ENCODE measurements around the gene MYL12B.

MYL12B gene

DNA sequence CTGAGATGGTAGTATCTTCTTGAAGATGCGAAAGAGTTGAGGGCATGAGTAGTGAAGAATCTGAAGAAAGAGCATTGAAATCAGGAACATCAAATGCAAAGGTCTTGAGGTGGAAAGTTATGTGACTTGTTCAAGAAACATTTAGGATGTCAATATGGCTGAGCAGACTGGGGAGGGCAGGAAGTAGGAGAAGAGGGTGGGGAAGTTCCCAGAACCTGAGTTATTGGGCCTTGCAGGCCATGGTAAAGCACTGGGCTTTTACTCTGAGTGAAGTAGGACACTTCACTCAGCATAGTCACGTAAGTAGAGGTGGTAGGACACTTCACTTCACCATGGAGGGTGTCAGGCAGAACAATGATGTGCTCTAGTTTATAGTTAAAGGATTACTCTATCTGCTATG, 26.1 kb upstream of the MYL12B start:
- DNase-seq (ENCODE audit: low read depth in 2 of 2), result no peak

GRCh38 chr18:3236470-3236869, 25.5 kb upstream of the MYL12B start:
- DNase-seq (ENCODE audit: low read depth in 2 of 2), result no peak

DNA sequence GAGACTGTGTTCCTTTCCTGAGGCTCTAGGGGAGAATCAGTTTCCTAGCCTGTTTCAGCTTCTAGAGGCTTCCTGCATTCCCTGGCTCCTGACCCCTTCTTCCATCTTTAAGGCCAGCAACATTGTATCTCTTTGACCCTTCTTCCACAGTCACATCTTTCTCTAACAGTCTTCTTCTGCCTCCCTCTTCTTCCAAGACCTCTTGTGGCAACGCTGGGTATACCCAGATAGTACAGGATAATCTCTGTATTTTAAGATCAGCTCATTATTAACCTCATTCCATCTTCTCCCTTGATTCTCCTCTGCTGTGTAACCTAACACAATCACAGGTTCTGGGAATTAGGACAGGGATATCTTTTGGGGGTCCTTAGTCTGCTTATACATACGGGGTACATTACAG, 23.2 kb upstream of the MYL12B start:
- no peak for DNase-seq (ENCODE audit: low read depth in 2 of 2)

GRCh38 chr18:3245185-3245564, 16.8 kb upstream of the MYL12B start:
- DNase-seq (ENCODE audit: low read depth in 2 of 2), result no peak

- DNase-seq (ENCODE audit: low read depth in 2 of 2), result peak; percentile 53 to 64
Observed at GRCh38 chr18:3245853-3246634, 15.9 kb upstream of the MYL12B start.

GRCh38 chr18:3246635-3247239, 15.2 kb upstream of the MYL12B start:
- no peak for DNase-seq (ENCODE audit: low read depth in 2 of 2)

- DNase-seq (ENCODE audit: low read depth in 2 of 2), result peak; percentile 83 to 84
Observed at GRCh38 chr18:3247240-3248061, 14.5 kb upstream of the MYL12B start, which contains the start of gene MYL12A. Gene MYL12A, plus strand, starts transcription at chr18:3247801. Its CDS starts 5,447 bp downstream, at chr18:3253248.

DNA sequence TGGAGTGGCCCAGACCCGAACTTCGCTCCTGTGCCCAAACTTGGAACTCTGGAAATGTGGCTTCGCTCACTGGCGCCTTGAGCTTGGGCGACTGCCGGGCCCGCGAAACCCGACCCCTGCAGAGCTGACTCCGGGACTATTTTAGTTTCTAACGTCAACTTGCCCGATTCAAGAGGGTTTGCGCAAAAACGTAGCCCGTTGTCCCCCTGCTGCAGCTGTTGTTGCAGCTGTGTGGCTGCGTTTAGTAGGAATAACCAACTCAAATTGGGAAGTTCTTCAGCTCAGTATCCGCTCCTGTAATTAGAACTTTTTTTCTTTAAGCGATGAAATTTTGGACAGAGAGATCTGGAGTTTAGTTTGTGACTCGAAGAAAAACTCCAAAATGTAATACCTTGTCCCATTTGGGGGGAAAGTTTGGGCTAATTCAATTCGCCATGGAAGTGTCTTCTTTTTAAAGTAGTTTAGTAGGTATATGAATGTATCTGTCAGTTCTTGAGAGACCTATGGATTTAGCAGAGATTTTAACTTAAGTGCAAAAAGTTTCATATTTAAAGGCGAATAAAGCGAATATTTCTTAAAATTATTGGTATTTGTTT, 13.8 kb upstream of the MYL12B start:
- DNase-seq (ENCODE audit: low read depth in 2 of 2), result no peak

DNA sequence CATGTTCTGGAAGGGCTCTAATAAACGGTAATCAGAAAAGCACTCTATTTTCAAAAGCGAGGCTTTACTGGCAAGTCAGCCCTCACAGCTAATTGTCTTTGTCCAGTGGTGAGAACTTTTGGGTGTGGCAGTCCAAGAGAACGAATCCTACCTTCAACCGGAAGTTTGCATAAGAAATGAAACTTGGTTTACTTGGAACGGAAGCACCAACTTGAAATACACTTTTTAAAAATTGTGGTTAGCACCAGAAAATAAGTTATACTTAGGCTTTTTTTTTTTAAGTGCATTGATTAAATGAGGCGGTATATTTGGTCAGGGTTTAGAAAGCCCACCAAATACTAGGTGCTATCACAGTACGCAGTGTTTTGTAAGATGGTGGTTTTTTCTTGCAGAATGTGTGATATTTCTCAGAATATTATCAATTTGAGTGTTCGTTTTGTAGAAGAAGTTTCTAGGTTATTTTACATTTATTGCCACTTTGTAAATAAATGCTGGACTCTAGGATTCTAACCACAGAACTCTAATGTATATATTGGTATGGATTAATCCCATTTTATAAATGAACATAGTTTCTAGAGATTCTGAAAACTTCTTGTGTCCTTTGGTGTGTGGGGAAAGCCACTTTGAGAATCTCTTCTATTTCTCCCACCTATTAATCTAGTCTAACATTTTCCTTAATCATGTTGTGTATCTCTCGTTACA, 13.1 kb upstream of the MYL12B start:
- no peak for DNase-seq (ENCODE audit: low read depth in 2 of 2)

- DNase-seq (ENCODE audit: low read depth in 2 of 2), result no peak
Observed at GRCh38 chr18:3250237-3251107, 11.5 kb upstream of the MYL12B start.

GRCh38 chr18:3251249-3251962, 10.5 kb upstream of the MYL12B start:
- DNase-seq (ENCODE audit: low read depth in 2 of 2), result no peak

GRCh38 chr18:3251963-3252277, 10.0 kb upstream of the MYL12B start:
- no peak for DNase-seq (ENCODE audit: low read depth in 2 of 2)

DNA sequence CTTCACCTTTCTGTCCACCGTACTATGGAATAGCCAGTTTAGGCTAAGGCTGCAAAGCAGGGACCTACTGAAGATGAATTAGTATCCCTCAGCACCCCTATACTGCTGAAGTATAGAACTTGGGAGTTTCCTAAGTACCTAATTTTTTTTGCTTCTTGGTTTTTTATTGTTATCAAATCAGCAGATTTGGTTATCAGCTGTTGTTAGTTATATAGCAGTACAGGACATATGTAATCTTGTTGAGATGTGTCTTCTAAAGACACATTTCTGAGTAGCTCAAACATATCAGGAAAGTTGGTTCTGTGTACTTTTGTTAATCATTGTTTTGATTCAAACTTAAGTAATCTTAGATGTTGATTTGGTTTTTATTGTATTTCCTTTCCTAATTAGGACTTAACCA, 9.1 kb upstream of the MYL12B start:
- DNase-seq (ENCODE audit: low read depth in 2 of 2), result no peak

DNA sequence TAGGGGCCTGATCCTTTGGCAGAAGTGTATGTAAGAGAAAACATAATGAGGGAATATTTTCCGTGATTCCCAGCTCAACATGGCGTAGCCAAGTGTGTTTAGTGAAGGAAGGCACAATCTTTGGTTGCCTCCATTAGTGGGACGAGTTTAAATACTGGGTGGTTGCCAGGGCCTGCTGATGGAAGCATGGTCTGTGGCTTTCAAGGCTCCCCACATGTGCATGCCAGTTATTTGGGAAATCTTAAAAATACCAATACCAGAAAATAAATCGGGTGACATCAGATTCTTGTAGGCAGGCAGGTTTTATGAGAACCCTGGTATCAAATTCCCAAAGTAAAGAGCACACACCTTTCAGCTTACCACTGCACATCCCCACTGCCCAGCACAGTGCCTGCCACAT, 7.2 kb upstream of the MYL12B start:
- no peak for DNase-seq (ENCODE audit: low read depth in 2 of 2)

DNA sequence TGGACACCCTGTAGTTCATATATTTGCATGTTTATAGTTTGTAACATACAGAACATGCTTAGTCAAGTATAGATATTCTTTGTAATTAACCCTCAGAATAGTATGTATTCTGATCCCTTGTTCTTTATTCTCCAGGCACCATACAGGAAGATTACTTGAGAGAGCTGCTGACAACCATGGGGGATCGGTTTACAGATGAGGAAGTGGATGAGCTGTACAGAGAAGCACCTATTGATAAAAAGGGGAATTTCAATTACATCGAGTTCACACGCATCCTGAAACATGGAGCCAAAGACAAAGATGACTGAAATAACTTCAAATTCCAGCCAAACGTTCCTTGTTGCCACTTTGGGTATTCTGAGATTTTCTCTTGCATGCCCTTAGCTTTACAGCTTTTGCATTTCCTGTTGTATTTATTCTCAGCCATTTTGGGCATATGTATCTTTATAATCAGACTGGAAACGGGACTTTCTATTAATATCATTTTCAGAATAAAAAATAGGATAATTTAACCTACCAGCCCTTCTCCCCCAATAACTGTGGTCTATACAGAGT, 6.2 kb upstream of the MYL12B start:
- DNase-seq (ENCODE audit: low read depth in 2 of 2), result no peak

DNA sequence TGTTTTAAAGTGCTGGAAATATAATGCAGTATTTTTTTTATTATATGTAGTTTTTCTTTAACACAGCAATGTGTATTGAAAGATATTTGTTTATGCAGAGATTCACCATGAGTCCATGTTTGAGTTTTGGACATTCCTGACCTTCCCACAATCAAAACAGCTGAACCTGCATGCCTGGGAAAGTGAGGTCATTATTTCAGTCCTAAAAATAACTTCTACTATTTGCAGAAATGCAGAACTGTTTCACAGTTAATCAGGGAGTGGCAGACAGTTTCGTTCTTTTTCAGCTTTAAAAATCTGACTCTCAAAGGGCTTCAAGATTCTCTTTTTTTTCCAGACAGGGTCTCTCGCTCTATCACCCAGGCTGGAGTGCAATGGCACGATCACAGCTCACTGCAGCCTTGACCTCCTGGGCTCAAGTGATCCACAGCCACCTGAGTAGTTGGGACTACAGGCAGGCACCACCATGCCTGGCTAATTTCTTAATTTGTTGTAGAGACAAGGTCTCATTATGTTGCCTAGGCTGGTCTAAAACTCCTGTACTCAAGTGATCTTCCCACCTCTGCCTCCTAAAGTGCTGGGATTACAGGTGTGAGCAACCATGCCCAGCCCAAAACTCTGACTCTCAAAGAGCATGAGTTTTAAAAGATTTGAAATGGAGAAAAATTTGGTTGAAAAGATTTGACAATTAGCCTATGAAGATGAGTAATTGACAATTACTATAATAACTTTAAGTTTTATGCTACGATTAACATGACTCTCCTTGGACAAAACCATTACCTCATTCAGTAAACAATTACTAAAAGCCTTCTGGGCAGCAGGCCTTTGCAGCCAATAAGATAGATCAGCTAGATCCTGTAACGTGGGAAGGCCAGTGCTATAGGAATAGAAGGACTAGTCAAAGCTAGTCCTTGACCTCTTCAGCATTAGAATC, 5.0 kb upstream of the MYL12B start:
- DNase-seq (ENCODE audit: low read depth in 2 of 2), result no peak

DNA sequence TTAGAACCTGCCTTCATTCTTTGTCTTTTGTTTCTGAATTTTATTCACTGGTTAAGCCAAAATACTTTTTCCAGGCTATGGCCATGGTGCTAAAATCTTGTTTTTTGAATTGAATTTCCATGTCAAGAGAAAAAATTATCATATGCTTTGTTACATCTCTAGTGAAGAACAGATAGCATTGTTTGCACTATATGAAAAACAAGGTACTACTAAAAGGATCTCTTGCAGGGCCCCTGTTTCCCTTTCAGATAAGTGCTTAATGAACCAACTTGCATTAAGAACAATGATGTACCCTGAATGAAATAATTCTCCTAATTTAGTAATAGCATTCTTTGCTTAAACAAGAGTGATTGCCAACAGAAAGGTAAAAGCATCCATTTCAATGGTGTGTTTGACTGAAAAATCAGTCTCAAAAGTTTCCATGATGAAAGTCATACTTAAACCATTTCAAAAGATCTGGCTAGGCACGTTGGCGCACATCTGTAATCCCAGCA, 4.3 kb upstream of the MYL12B start:
- no peak for DNase-seq (ENCODE audit: low read depth in 2 of 2)

GRCh38 chr18:3260995-3261372, 949 bp upstream of the MYL12B start:
- DNase-seq (ENCODE audit: low read depth in 2 of 2), result no peak
